DMS53 treated with DMSO at 0.1 percent for 48 hours (cell line): ENCODE data around the gene SPDYE2.
"Not testable (repeated sequence)": the region's sequence is repeated elsewhere in the genome, so short reads cannot be mapped to it uniquely, and the experiment has no call there.

Source experiments
- DNase-seq: peaks from one replicate; lab custom pipeline; 2025; ENCODE audit not compliant: unreplicated experiment; lab: John Stamatoyannopoulos, UW

Gene SPDYE2

DNA sequence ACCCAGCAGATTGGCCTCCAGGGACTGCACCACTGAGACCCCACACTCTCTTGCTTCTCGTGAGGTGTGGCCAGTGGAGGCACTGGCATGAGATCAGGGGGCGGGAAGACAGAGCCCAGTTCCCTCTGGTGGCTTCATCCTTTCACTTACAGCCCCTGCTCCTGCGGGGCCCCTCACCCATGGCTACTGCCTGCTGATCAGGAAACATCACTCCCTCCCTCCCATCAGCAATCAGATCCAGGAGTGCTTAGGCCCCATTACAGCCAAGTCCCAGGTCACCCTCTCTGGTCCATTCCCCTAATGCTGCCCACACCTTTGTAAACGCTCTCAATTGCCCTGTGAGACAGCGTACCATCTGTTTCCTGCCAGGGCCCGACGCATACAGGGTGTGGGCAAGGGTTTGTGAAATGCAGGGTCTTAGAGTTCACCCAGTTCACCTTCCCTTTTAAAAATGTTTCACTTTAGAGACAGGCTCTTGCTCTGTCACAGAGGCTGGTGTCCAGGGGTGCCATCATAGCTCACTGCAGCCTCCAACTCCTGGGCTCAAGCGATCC is 15.9 kb upstream of the SPDYE2 start:
- DNase-seq: not testable (repeated sequence)

DNA sequence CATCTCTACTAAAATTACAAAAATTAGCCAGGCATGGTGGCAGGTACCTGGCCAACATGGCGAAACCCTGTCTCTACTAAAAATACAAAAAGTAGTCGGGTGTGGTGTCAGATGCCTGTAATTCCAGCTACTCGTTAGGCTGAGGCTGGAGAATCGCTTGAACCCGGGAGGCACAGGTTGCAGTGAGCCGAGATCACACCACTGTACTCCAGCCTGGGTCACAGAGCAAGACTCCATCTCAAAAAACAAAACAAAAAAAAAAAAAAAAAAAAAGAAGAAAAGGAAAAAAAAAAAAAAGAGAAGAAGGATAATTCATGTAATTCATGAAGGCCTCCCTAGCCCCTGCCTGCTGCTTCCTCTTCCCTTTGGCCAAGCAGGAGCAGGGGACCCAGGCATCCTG is 10.4 kb upstream of the SPDYE2 start:
- not testable (repeated sequence) for DNase-seq

DNA sequence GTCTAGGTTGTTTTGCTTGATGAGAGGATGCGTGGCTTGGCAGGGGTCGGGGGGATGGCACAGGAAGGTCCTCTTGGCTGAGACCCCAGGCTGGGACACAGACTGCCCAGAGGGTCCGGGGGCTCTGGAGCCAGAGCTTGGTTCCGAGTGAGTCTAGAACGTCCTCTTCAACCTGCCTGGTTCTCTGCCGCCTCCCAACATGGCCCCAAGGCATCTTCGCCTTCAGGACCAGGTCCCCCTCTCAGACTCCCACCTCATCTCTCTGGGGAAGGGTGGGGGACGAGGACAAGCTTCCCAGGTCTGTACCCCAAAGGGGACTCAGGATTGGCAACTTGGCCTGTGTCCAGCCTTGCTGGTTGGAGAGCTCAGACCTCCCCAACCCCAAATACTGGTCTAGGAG is 8.9 kb upstream of the SPDYE2 start:
- DNase-seq: not testable (repeated sequence)

DNA sequence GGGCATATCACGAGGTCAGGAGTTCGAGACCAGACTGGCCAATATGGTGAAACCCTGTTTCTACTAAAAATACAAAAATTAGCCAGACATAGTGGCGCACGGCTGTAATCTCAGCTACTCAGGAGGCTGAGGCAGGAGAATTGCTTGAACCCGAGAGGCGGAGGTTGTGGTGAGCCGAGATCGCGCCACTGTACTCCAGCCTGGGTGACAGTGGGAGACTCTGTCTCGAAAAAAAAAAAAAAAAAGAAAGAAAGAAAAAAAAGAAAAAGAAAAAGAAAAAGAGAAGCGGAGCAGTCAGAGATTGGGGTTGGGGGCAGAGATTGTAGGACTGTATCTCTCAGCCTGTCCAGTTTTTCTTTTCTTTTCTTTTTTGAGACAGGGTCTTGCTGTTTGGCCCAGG is 8.3 kb upstream of the SPDYE2 start:
- DNase-seq: not testable (repeated sequence)

DNA sequence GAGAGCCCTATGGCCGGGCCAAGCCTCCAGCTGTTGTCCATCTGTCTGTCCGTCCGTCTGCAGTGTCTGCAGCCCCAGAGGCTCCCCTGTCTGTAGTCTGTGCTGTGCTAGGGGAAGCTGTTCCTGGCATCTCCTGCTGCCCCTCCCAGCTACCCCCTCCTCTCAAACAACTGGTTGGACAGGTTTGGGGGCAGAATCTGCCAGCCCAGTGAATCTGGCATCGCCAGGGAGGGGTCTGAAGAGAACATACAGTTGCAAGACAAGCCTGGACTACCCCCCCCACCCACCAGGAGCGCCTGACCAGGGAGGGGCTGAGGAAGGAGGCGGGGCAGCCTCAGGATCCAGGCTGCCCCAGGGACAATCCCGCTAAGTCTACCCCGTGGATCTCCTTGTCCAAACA is 7.4 kb upstream of the SPDYE2 start, which contains the start of gene UPK3BL2:
Gene UPK3BL2, minus strand, starts transcription at position 101 of the 400 bp plus-strand sequence. Its CDS starts 60 bp downstream, at position 41.
- not testable (repeated sequence) for DNase-seq

DNA sequence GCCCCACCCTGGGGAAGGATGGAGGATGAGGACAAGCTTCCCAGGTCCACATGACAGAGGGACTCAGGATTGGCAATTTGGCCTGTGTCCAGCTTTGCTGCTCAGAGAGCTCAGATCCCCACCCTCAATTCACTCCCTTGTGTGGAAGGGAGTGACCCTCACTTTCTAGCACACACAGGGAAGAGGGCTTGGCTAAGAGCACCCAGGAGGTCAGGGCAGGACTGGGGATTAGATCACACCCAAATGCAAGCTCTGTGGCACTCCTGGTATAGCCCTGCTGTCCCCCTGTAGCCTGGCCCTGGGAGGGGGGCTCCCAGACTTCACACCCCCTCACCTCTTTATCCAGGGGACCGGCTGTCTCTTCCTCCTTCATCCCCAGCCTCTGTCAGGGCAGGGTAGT is 6.7 kb upstream of the SPDYE2 start:
- not testable (repeated sequence) for DNase-seq

DNA sequence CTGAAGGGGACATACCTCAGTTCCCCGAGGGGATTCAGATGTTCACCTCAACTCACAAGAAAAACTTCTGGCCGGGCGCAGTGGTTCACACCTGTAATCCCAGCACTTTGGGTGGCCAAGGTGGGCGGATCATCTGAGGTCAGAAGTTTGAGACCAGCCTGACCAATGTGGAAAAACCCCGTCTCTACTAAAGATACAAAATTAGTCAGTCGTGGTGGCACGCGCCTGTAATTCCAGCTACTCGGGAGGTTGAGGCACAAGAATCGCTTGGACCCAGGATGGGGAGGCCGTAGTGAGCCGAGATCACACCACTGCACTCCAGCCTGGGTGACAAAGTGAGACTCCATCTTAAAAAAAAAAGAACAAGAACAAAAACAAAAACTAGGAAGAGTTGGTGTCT is 5.7 kb upstream of the SPDYE2 start:
- not testable (repeated sequence) for DNase-seq

DNA sequence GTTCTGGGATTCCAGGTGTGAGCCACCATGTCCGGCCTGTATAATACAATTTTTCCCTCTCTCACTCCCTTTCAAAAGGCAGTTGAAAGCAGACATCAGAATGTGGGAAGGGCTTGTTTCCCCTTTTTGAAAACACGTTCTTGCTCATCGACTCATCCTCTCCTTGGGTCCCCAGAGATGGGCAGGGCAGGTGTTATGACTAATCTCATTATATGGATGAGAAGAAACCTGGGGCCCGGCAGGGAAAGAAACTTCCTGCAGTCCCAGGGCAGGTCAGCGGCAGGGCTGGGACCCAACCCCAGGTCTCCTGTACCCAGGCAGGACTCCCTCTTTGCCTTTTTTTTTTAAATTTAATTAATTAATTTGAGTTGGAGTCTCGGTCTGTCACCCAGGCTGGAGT is 4.7 kb upstream of the SPDYE2 start:
- DNase-seq: not testable (repeated sequence)

DNA sequence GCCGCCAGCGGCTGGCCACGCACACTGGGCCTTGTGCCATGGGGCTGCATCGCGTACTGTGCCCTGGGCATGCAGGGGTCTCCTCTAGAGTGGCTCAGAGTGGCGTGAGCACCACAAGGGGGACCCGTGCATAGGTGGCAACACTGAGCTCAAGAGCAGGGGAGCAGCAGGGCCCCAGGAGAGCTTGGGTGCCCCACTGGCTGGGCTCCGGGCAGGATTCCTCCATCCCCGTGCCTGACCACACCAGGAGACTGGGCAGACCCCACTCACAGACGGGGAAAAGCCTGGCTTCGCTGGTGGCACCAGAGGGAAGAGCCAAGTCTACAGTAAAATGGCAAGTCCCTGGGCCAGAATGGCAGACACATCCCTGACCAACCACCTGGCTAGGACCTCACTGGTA is 17.6 kb downstream of the SPDYE2 start:
- DNase-seq: not testable (repeated sequence)

DNA sequence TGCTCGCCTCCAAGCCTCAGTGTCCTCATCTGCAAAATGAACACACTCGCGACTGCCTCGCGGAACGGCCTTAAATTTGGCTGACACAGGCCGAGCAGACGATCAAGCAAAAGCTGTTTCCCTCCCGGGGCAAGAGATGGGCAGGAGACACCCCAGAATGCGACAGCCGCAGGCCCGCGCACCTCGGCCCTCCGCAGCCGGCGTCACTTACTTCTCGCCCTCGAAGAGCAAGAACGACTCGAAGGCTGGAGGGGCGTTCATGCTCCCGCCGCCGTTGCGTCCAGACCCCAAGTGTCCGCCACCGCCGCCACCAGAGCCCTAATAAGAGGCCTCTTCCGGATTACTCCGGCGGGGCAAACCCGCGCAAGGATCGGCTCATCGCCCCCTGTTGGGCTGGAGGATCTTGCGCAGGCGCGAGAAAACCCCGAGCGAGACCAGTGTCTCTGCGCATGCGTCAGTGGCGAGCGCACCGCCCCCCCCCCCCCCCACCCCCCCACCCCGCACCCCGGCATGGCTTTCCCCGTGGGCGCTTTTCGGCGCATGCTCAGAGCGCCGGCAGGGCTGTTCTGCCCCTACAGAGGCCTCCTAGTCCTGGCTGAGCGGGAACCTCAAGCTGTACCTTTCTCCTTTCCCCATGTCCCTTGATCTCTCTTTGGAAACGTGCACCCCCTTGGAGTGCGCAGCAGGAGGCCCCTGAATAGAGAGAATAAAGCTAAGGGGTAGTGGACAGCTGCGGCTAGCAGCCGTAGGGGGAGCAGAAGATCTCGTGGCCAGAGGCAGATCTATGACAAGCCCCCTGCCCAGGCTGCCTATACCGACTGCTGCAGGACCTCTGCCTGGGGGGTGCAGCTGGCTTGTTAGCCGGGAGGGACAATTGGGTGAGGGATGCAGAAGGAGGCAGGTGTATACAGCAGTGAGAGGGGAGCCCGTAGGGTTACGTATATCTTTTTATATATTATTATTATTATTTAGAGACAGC is 21.5 kb downstream of the SPDYE2 start, which contains the start of gene POLR2J3:
Gene POLR2J3, minus strand, starts transcription at position 323 of the 979 bp plus-strand sequence. Its CDS starts 62 bp downstream, at position 261.
- not testable (repeated sequence) for DNase-seq

DNA sequence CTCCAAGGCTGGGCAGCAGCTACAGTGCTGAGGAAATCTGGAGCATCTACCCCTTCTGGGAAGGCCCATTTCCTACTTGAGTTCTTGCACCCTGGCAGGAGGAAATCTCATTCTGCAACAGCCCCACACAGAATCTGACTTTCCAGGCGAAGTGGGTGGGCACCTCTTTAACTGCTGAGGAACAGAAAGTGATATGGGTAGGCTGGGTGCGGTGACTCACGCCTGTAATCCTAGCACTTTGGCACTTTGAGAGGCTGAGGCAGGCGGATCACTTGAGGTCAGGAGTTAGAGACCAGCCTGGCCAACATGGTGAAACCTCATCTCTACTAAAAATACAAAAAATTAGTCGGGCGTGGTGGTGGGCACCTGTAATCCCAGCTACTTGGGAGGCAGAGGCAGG is 23.6 kb downstream of the SPDYE2 start:
- DNase-seq: not testable (repeated sequence)

DNA sequence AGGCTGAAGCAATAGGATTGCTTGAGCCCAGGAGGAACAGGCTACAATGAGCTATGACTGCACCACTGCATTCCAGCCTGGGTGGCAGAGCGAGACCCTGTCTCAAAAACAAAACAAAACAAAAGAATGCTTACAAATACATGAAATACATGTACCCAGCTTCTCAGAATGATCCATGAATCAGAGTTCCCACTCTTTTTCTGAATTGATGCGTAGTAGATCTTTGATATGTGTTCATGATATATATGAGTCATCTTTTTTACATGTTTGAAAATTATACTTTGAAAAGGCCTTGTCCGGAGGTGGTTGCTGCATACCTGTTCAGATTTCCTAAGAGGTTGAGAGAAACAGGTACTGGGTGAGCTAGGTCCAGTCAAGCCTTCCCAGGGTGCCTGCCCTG is 25.3 kb downstream of the SPDYE2 start:
- not testable (repeated sequence) for DNase-seq

DNA sequence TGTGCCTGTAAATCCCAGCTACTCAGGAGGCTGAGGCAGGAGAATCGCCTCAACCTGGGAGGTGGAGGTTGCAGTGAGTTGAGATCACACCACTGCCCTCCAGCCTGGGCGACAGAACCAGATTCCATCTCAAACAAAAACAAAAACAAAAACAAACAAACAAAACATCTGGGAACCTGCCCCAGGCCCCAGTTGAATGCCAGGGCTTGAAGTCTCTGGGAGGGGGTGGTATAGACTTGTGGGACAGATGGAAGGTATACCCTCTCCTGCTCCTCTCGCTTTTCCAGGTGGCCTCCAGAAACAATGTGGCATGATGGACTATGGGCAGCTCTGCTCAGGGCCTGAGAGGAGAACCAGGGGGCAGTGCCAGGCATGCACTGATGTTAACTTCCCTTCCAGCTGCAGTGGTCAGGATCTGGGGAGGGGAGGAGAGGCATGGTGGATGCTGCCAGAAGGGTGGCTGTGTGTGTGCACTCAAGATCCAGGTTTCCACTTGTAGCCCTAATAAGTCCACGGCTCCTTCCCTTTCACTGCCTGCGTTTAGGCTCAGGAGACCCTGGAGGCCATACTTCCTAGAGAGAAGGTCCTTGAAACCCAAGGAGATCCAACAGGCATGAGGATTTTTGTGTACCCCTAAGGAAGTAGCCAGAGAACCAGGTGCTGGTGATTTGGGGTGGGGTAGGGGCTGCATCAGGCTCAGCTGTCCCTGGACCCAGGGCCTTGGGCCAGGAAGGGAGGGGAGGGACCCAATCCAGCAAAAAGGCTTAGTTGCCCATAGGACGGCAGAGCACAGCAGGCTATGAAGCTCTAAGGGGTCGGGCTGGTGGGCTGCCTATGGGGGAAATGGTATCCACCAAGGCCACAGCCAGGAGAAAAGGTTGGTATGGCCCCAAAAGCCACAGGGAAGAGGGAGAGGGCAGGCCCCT is 26.6 kb downstream of the SPDYE2 start:
- DNase-seq: not testable (repeated sequence)

DNA sequence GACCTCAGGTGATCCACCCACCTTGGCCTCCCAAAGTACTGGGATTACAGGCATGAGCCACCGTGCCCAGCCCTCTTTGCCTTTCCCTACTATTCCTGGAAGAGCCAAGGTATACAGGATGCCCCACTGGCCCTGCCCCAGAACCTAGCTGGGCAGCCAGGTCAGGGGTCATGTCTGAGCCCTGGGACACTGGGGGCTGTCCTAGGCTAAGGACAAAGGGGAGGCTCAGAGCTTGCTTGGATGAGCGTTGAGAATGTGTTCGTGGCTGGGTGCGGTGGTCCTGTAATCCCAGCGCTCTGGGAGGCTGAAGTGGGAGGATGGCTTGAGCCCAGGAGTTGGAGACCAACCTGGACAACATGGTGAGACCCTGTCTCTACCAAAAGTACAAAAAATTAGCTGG is 27.5 kb downstream of the SPDYE2 start:
- not testable (repeated sequence) for DNase-seq

DNA sequence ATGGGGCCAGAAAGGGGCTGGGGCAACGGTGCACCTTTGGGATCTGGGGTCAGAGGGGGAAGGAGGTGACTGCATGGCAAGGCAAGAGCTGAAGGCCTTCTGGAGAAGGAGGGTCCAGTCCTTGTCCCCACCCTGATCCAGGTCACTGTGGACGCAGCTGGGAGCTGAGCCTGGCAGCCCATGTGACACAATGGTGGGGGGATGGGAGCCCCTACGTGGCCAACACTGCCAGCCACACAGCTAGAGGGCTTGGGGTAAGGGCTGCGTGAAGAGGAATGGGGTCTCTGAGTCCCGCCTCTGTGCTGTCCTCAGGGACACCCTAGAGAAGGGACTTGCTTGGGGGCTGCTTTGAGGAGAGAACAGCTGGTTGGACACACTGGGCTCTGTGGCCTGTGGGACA is 30.7 kb downstream of the SPDYE2 start:
- DNase-seq: not testable (repeated sequence)

DNA sequence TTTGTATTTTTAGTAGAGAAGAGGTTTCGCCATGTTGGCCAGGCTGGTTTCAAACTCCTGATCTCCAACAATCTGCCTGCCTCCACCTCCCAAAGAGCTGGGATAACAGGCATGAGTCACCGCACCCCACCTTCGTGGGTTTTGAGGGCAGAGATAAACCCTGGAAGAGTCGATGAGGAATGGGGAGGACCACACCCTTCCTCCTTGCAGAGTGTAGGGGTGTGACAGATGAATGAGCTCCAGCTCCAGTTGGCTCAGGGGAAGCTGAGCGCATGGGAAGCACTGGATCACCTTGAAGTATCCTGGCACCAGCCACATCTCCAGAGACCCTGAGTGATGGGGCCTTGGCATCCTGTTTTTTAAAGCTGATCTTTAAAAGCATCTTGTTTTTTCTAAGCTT is 32.5 kb downstream of the SPDYE2 start:
- DNase-seq: not testable (repeated sequence)

DNA sequence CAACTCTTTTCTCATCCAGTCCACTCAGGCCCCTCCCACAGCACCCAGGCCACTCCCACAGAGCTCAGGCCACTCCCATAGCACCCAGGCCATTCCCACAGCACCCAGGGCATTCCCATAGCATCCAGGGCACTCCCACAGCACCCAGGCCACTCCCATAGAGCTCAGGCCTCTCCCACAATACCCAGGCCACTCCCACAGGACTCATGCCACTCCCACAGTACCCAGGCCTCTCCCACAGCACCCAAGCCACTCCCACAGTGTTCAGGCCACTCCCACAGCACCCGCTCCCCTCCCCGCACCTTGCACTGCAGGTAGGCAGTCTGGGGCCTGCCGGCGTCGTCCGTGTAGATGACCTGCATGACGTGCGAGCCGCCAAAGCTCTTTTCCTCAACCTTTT is 38.8 kb downstream of the SPDYE2 start:
- DNase-seq: not testable (repeated sequence)

DNA sequence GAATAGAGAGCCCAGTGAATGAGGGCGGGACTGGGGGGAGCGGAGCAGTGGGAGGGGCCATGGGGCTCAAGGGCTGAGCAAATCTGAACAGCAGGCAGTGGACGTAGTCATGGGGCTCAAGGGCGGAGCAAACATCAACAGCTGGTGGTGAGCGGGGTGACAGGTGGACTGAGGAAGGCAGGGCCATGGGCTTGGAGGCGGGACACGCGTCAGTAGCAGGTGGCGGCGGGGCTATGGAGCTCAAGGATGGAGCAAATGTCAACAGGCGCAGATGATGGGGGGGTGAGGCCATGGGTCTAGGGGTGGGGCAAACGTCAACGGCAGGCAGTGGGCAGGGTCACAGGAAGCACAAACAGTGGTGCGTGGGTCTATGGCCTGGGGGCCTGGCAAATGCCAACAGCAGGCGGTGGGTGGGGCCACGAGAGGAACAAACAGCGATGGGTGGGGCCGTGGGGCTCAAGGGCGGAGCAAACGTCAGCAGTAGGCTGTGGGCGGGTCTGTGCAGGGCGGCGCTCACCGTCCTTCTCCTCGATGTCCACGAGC is 41.5 kb downstream of the SPDYE2 start:
- DNase-seq: not testable (repeated sequence)

DNA sequence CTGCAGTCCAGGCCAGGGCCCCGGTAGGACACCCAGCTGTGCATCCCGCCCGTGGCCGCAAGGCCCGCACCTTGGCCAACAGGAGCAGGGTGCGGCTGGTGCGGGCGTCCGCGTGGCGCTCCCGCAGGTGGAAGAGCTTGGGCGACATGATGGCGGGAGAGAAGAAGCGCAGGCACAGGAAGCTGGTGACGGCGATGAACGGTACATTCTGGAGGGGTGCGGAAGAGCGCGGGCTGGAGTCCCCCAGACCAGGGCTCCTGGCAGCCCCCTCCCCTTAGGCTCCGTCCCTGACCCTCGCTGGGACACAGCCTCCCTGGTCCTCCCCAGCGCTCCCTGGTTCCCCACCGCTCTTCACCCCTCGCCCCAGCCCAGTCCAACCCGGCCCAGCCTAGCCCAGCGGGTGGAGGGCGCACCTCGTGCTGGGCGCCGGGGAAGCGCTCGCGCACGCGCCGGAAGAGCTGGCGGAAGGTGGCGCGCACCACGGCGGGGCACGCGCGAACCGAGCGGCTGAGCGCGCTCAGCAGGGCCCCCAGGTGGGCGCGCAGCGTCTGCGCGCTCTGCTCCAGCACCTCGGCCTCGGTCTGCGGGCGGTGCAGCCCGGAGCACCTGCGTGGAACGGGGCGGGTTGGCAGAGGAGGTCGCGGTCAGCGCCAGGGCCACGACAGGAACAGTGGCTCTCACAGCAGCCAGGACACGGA is 42.8 kb downstream of the SPDYE2 start:
- not testable (repeated sequence) for DNase-seq

DNA sequence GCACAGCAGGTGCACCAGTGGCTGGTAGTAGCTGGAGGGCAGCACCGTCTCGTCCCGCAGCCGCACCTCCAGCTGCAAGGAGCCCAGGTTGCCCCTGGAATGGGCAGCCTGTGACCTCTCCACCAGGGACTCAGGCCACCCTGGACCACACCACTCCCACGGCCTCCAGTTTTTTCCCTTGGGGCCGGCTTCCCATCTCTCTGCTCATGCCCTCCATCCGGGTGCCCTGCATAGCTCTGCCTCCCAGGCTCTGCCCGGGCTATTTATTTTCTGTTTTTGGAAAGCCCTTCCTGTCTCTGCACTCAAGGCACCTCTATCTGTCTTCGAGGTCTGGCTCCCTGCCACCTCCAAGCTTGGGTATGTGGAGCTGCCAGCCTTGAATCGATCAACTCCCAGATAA is 45.0 kb downstream of the SPDYE2 start:
- DNase-seq: not testable (repeated sequence)
